Mesendoderm (in vitro differentiated cells): ENCODE measurements around the gene CD47.

Experiments used
- DNase-seq: peaks from one replicate; pipeline ENCODE4 v3.0.0; 2013
- H2AK5ac ChIP-seq: 2 replicates; pipeline ENCODE4 v1.6.1; 2013; ENCODE audit warnings: low read length, inconsistent platforms
- H2BK120ac ChIP-seq: 2 replicates; pipeline ENCODE4 v1.6.1; 2013; ENCODE audit warnings: low read depth, mild to moderate bottlenecking, low read length, moderate library complexity, mixed read lengths
- H2BK15ac ChIP-seq: replicated peaks from 2 replicates; pipeline ENCODE4 v1.6.1; 2013; ENCODE audit warnings: low read depth, mild to moderate bottlenecking, moderate library complexity
- H2BK5ac ChIP-seq: 2 replicates; pipeline ENCODE4 v1.6.1; 2013; ENCODE audit warnings: low read length, inconsistent platforms
- H3K18ac ChIP-seq: 2 replicates; pipeline ENCODE4 v1.6.1; 2013; ENCODE audit warnings: mild to moderate bottlenecking, low read length, mixed read lengths
- H3K23ac ChIP-seq: one replicate; pipeline ENCODE4 v1.6.1; 2013; ENCODE audit warnings: low read length
- H3K27ac ChIP-seq: 2 replicates; pipeline ENCODE4 v1.5.1; 2013; ENCODE audit warnings: low read depth, mild to moderate bottlenecking, inconsistent platforms, low read length, moderate library complexity
- H3K27me3 ChIP-seq: 2 replicates; pipeline ENCODE4 v1.6.1; 2013; ENCODE audit warnings: low read length, control low read depth, mild to moderate bottlenecking, inconsistent platforms; ENCODE audit not compliant: insufficient read depth, poor library complexity
- H3K36me3 ChIP-seq: 2 replicates; pipeline ENCODE4 v1.6.1; 2013; ENCODE audit warnings: low read length, inconsistent platforms; ENCODE audit not compliant: control insufficient read depth, insufficient read depth
- H3K4ac ChIP-seq: one replicate; pipeline ENCODE4 v1.6.1; 2013; ENCODE audit warnings: low read depth, mild to moderate bottlenecking, low read length, moderate library complexity
- H3K4me1 ChIP-seq: 2 replicates; pipeline ENCODE4 v1.6.1; 2013; ENCODE audit warnings: low read depth, low read length, inconsistent platforms; ENCODE audit not compliant: control insufficient read depth
- H3K4me2 ChIP-seq: 2 replicates; pipeline ENCODE4 v1.6.1; 2013; ENCODE audit warnings: low read length
- H3K4me3 ChIP-seq: 2 replicates; pipeline ENCODE4 v1.5.1; 2013; ENCODE audit warnings: mild to moderate bottlenecking, low read length
- H3K56ac ChIP-seq: one replicate; pipeline ENCODE4 v1.6.1; 2013; ENCODE audit warnings: low read length
- H3K79me1 ChIP-seq: 2 replicates; pipeline ENCODE4 v1.6.1; 2013; ENCODE audit warnings: low read length, inconsistent platforms
- H3K79me2 ChIP-seq: 2 replicates; pipeline ENCODE4 v1.6.1; 2013; ENCODE audit warnings: mild to moderate bottlenecking, low read length; ENCODE audit not compliant: control insufficient read depth, insufficient read depth
- H3K9ac ChIP-seq: 2 replicates; pipeline ENCODE4 v1.6.1; 2013; ENCODE audit warnings: low read length, inconsistent platforms
- H4K5ac ChIP-seq: one replicate; pipeline ENCODE4 v1.6.1; 2013; ENCODE audit warnings: low read length
- H4K8ac ChIP-seq: one replicate; pipeline ENCODE4 v1.6.1; 2013; ENCODE audit warnings: low read depth, mild to moderate bottlenecking, control low read depth, low read length, moderate library complexity
- WGBS: extraction: QIAGEN DNeasy Blood & Tissue Kit; methylation state at CpG from one replicate; pipeline ENCODE4 v1.1.7; 2013; ENCODE audit warnings: low lambda C conversion rate, missing lambda C conversion rate; ENCODE audit not compliant: insufficient coverage; ENCODE audit errors: extremely low coverage; 5-methylcytosine and 5-hydroxymethylcytosine counted together

The CD47 gene

GRCh38 chr3:108006881-108007331 is 83.9 kb downstream of the CD47 start:
- no peaks in the 10 kb centered on the region for H3K36me3 ChIP-seq
- H2BK15ac ChIP-seq: no peak overlapping the region
- WGBS: no CpG with 5 or more reads among the region's 2 CpGs
- no peak overlapping the region for H3K18ac ChIP-seq
- no peak for DNase-seq
- no peak overlapping the region for H3K4me3 ChIP-seq
- H3K27ac ChIP-seq: no peak overlapping the region
- no peaks in the 10 kb centered on the region for H3K4me1 ChIP-seq
- H4K5ac ChIP-seq: no peak overlapping the region
- no peak overlapping the region for H2AK5ac ChIP-seq
- no peak overlapping the region for H3K23ac ChIP-seq
- H3K79me2 ChIP-seq: no peaks in the 10 kb centered on the region
- H3K79me1 ChIP-seq: no peaks in the 10 kb centered on the region
- no peak overlapping the region for H4K8ac ChIP-seq
- H2BK5ac ChIP-seq: no peak overlapping the region
- H3K9ac ChIP-seq: no peak overlapping the region
- H3K4ac ChIP-seq: no peak overlapping the region
- H3K4me2 ChIP-seq: no peak overlapping the region
- H3K56ac ChIP-seq: no peak overlapping the region
- no peak overlapping the region for H2BK120ac ChIP-seq
- H3K27me3 ChIP-seq: no peaks in the 10 kb centered on the region

GRCh38 chr3:108006077-108006771 is 84.6 kb downstream of the CD47 start:
- no peak overlapping the region for H2BK15ac ChIP-seq
- no peak overlapping the region for H2BK120ac ChIP-seq
- no peaks in the 10 kb centered on the region for H3K27me3 ChIP-seq
- no peak for DNase-seq
- no peak overlapping the region for H3K4me2 ChIP-seq
- H3K4me3 ChIP-seq: no peak overlapping the region
- H3K9ac ChIP-seq: no peak overlapping the region
- no CpG with 5 or more reads among the region's 11 CpGs for WGBS
- H3K79me2 ChIP-seq: no peaks in the 10 kb centered on the region
- H3K23ac ChIP-seq: no peak overlapping the region
- no peak overlapping the region for H4K5ac ChIP-seq
- H3K36me3 ChIP-seq: no peaks in the 10 kb centered on the region
- H4K8ac ChIP-seq: no peak overlapping the region
- H3K27ac ChIP-seq: no peak overlapping the region
- no peak overlapping the region for H3K18ac ChIP-seq
- H3K4me1 ChIP-seq: no peaks in the 10 kb centered on the region
- H2BK5ac ChIP-seq: no peak overlapping the region
- no peaks in the 10 kb centered on the region for H3K79me1 ChIP-seq
- no peak overlapping the region for H2AK5ac ChIP-seq
- H3K4ac ChIP-seq: no peak overlapping the region
- no peak overlapping the region for H3K56ac ChIP-seq

- no peak overlapping the region for H2BK5ac ChIP-seq
- H3K4me2 ChIP-seq: no peak overlapping the region
- WGBS: no CpG with 5 or more reads among the region's 9 CpGs
- H3K27ac ChIP-seq: no peak overlapping the region
- H2BK15ac ChIP-seq: no peak overlapping the region
- no peaks in the 10 kb centered on the region for H3K79me1 ChIP-seq
- H3K79me2 ChIP-seq: no peaks in the 10 kb centered on the region
- H4K5ac ChIP-seq: no peak overlapping the region
- no peaks in the 10 kb centered on the region for H3K36me3 ChIP-seq
- no peak overlapping the region for H2BK120ac ChIP-seq
- H3K9ac ChIP-seq: no peak overlapping the region
- no peak overlapping the region for H2AK5ac ChIP-seq
- H3K18ac ChIP-seq: no peak overlapping the region
- H3K56ac ChIP-seq: no peak overlapping the region
- no peaks in the 10 kb centered on the region for H3K27me3 ChIP-seq
- DNase-seq: no peak
- no peak overlapping the region for H3K4me3 ChIP-seq
- no peak overlapping the region for H4K8ac ChIP-seq
- no peaks in the 10 kb centered on the region for H3K4me1 ChIP-seq
- H3K4ac ChIP-seq: no peak overlapping the region
- no peak overlapping the region for H3K23ac ChIP-seq
Observed at GRCh38 chr3:108004647-108005046, 86.2 kb downstream of the CD47 start.

GRCh38 chr3:108001457-108001856 is 89.4 kb downstream of the CD47 start:
- H3K79me1 ChIP-seq: no peaks in the 10 kb centered on the region
- no peak for DNase-seq

GRCh38 chr3:107999215-107999775 is 91.5 kb downstream of the CD47 start:
- Histone ChIP-seq H3K79me2 (no peaks in the 10 kb centered on the region), H2BK15ac (no peak overlapping the region), H3K79me1 (no peaks in the 10 kb centered on the region), H3K27me3 (no peaks in the 10 kb centered on the region), H3K36me3 (no peaks in the 10 kb centered on the region), H3K4ac (no peak overlapping the region), H2BK5ac (no peak overlapping the region), H3K4me1 (no peaks in the 10 kb centered on the region), H3K9ac (no peak overlapping the region), H3K23ac (no peak overlapping the region), H4K5ac (no peak overlapping the region), H3K27ac (no peak overlapping the region), H3K4me2 (no peak overlapping the region), H2BK120ac (no peak overlapping the region), H2AK5ac (no peak overlapping the region), H4K8ac (no peak overlapping the region), H3K4me3 (no peak overlapping the region), H3K18ac (no peak overlapping the region), H3K56ac (peak overlapping the region; percentile 6)
- no CpG with 5 or more reads among the region's 5 CpGs for WGBS
- peak; percentile 81 for DNase-seq

More at GRCh38 chr3:108001457-108001856, 89.4 kb downstream of the CD47 start:
- Histone ChIP-seq H4K8ac (no peak overlapping the region), H3K36me3 (no peaks in the 10 kb centered on the region), H3K4me2 (no peak overlapping the region), H3K27ac (no peak overlapping the region), H3K56ac (no peak overlapping the region), H3K4me1 (no peaks in the 10 kb centered on the region), H2AK5ac (no peak overlapping the region), H2BK15ac (no peak overlapping the region), H3K4me3 (no peak overlapping the region), H3K79me2 (no peaks in the 10 kb centered on the region), H2BK5ac (no peak overlapping the region), H3K27me3 (no peaks in the 10 kb centered on the region), H4K5ac (no peak overlapping the region), H3K9ac (no peak overlapping the region), H3K4ac (no peak overlapping the region), H3K18ac (no peak overlapping the region), H3K23ac (no peak overlapping the region), H2BK120ac (no peak overlapping the region)
- no CpG with 5 or more reads among the region's 1 CpG for WGBS

GRCh38 chr3:107997671-107998070 is 93.2 kb downstream of the CD47 start:
- no peak for DNase-seq
- Histone ChIP-seq H3K27me3 (no peaks in the 10 kb centered on the region), H4K5ac (no peak overlapping the region), H4K8ac (no peak overlapping the region), H3K4me1 (no peaks in the 10 kb centered on the region), H3K18ac (no peak overlapping the region), H3K23ac (no peak overlapping the region), H2AK5ac (no peak overlapping the region), H2BK120ac (no peak overlapping the region), H3K27ac (no peak overlapping the region), H3K56ac (no peak overlapping the region), H3K4me2 (no peak overlapping the region), H3K9ac (no peak overlapping the region), H3K4me3 (no peak overlapping the region), H3K4ac (no peak overlapping the region), H2BK15ac (no peak overlapping the region), H3K79me2 (no peaks in the 10 kb centered on the region), H3K79me1 (no peaks in the 10 kb centered on the region), H2BK5ac (no peak overlapping the region), H3K36me3 (no peaks in the 10 kb centered on the region)
